ENCODE measurements around the gene NFATC3. TPM values are rescaled to one million over a fixed set of nuclear protein-coding genes. Genes with fewer than 3 reads are reported as not detected.
A peak's percentile ranks its signal among the peaks of the same experiment; 100 is the strongest.

NFATC3 gene
- total RNA-seq, 2 experiments from 2014 or later = 84.8 to 94.4 TPM

DNA sequence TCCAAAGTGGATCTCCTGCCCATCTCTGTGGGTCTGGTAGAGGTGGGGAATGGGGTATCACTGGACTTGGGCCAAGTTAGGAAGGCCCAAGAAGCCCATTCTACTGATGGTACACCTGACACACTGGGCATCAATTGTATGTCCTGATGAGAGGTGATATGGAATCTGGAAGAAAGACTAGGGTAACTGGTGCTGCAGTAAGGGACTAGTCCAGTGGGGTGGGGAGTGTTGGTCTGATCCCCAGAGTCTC lies 5.9 kb upstream of the NFATC3 start:
- ATAC-seq (ENCODE audit: poor library complexity) (no peak), DNase-seq (no peak)
- no peaks in the 10 kb centered on the region for H3K9me3 ChIP-seq (ENCODE audit: control insufficient read depth in 1 of 2, insufficient read depth in 1 of 2, low read length in 2 of 2)
- intact Hi-C loops (cut with DNase I, micrococcal nuclease) = loop anchor here in 1 of 2 experiments (10.0 kb wide), 1 partner anchor 156 kb away; the partner anchor contains the start of gene ESRP2
- H3K36me3 ChIP-seq (ENCODE audit: insufficient read depth, low read length) = peaks cover 5% of the 10 kb centered on the region
- H3K4me3 ChIP-seq (ENCODE audit: low read length) = peak overlapping the region; percentile 29
- Mint-ChIP-seq H3K9me3 (no peaks in the 10 kb centered on the region), H3K4me1 (ENCODE audit: low read depth) (peaks cover 88% of the 10 kb centered on the region), H3K27me3 (no peaks in the 10 kb centered on the region), H3K36me3 (ENCODE audit: low read depth) (peaks cover 31% of the 10 kb centered on the region), H3K27ac (peak overlapping the region; percentile 89), H3K4me3 (peak overlapping the region; percentile 47)
- CTCF ChIA-PET = interaction anchor here (1.2 to 2.6 kb wide), 3 partner anchors 13 to 15 kb away, joined by 3 to 11 read pairs (median 5); no protein-coding TSS in a partner anchor
- H3K4me1 ChIP-seq (ENCODE audit: insufficient read depth, low read length) = peaks cover 95% of the 10 kb centered on the region
- TF ChIP-seq, protein P1, sequence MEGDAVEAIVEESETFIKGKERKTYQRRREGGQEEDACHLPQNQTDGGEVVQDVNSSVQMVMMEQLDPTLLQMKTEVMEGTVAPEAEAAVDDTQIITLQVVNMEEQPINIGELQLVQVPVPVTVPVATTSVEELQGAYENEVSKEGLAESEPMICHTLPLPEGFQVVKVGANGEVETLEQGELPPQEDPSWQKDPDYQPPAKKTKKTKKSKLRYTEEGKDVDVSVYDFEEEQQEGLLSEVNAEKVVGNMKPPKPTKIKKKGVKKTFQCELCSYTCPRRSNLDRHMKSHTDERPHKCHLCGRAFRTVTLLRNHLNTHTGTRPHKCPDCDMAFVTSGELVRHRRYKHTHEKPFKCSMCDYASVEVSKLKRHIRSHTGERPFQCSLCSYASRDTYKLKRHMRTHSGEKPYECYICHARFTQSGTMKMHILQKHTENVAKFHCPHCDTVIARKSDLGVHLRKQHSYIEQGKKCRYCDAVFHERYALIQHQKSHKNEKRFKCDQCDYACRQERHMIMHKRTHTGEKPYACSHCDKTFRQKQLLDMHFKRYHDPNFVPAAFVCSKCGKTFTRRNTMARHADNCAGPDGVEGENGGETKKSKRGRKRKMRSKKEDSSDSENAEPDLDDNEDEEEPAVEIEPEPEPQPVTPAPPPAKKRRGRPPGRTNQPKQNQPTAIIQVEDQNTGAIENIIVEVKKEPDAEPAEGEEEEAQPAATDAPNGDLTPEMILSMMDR (IDR thresholded peaks at IDR 0.05) = no peak
- H3K27ac ChIP-seq (ENCODE audit: low read depth in 1 of 2, low read length in 2 of 2) = peak overlapping the region; percentile 77 to 83
- H3K27me3 ChIP-seq (ENCODE audit: control insufficient read depth in 1 of 2, insufficient read depth in 2 of 2, low read length in 2 of 2) = no peaks in the 10 kb centered on the region
- POLR2A ChIA-PET = interaction anchor here (0.7 to 4.0 kb wide), 12 partner anchors 9 to 338 kb away, joined by 3 to 39 read pairs (median 4); partner anchors contain the start of genes DPEP2, PRMT7, PSMB10 and SLC7A6OS

DNA sequence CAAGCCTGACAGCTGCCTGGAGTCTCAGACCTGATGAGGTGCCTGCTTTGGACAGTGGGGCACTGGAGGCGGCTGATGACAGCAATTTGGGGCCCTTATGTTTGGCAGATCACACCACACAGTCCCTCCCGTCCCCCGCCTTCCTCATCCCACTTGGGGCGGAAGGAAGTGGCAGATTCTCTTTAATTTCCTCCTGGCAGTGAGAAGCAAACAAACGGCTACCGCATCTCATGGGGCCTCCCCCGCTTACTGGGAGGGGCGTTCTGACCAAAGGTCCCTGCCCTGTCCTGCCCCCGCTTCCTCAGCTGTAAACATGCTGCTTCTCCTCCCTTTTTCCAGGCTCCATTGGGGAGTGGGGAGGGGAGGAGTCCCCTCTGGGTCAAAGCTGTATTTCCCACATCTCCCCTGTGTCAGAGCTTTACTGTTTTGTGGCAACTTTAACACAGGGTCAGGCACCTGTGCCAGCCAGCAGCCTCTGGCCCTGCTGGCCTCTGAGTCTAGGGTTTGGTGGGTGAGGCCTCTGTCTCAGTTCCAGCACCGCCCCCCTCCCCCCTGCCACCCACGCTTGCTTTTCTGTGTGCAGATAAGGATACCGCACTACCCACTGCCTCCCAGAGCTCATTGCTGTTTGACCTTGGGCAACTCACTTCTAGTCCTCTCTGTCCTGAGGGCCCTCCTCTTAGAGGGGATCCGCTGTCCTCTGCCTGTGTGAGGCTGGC lies 5.4 kb upstream of the NFATC3 start:
- Mint-ChIP-seq H3K9me3 (no peaks in the 10 kb centered on the region), H3K27me3 (no peaks in the 10 kb centered on the region)

More for the DNA sequence above, 5.4 kb upstream of the NFATC3 start:
- Histone ChIP-seq H3K4me3 (ENCODE audit: low read length) (peak overlapping the region; percentile 29), H3K4me1 (ENCODE audit: insufficient read depth, low read length) (peaks cover 95% of the 10 kb centered on the region), H3K9me3 (ENCODE audit: control insufficient read depth in 1 of 2, insufficient read depth in 1 of 2, low read length in 2 of 2) (no peaks in the 10 kb centered on the region), H3K36me3 (ENCODE audit: insufficient read depth, low read length) (peaks cover 5% of the 10 kb centered on the region), H3K27ac (ENCODE audit: low read depth in 1 of 2, low read length in 2 of 2) (peak overlapping the region; percentile 77 to 83), H3K27me3 (ENCODE audit: control insufficient read depth in 1 of 2, insufficient read depth in 2 of 2, low read length in 2 of 2) (no peaks in the 10 kb centered on the region)
- Mint-ChIP-seq H3K4me1 (ENCODE audit: low read depth) (peaks cover 84% of the 10 kb centered on the region), H3K4me3 (peak overlapping the region; percentile 47), H3K36me3 (ENCODE audit: low read depth) (peaks cover 26% of the 10 kb centered on the region), H3K27ac (peak overlapping the region; percentile 89)
- CTCF ChIA-PET = interaction anchor here (1.3 to 2.6 kb wide), 4 partner anchors 13 to 39 kb away, joined by 3 to 11 read pairs (median 6); no protein-coding TSS in a partner anchor
- POLR2A ChIA-PET = interaction anchor here (0.7 to 4.0 kb wide), 15 partner anchors 10 to 435 kb away, joined by 3 to 39 read pairs (median 4); partner anchors contain the start of genes CARMIL2, DPEP2, PRMT7 and PSMB10
- TF ChIP-seq, protein P1 (IDR thresholded peaks at IDR 0.05) = no peak
- peak; percentile 55 for ATAC-seq (ENCODE audit: poor library complexity)
- intact Hi-C loops (cut with DNase I, micrococcal nuclease) = loop anchor here in 1 of 2 experiments (10.0 kb wide), 2 partner anchors 155 to 835 kb away; partner anchors contain the start of genes ESRP2, FHOD1 and SLC9A5
- DNase-seq = peak in 13 of 14 experiments; percentile 49 to 91 (median 68)
